ENCODE data around the gene TAMM41. TPM values are rescaled to one million over a fixed set of nuclear protein-coding genes. Genes with fewer than 3 reads are reported as not detected.
A peak's percentile ranks its signal among the peaks of the same experiment; 100 is the strongest.

The TAMM41 gene
- total and polyA plus RNA-seq, 7 experiments from 2014 or later: 24.4 to 58.0 (median 28.6) TPM

- intact Hi-C loops (cut with micrococcal nuclease): no loop called here
- H3K4me3 Mint-ChIP-seq: no peak overlapping the region
- POLR2A ChIA-PET: no interaction called here
- H3K4me3 ChIP-seq (ENCODE audit: low read length): no peak overlapping the region
- H3K9me3 ChIP-seq (ENCODE audit: control insufficient read depth in 2 of 3, low read length in 3 of 3): no peaks in the 10 kb centered on the region
- H3K9me3 Mint-ChIP-seq: peaks cover 0 to 3% (median 0%) of the 10 kb centered on the region in 11 donors
- H3K36me3 Mint-ChIP-seq: peaks cover 8 to 41% (median 20%) of the 10 kb centered on the region in 5 donors
- H3K27ac ChIP-seq (ENCODE audit: low read depth, low read length): no peak overlapping the region
- no peaks in the 10 kb centered on the region for H3K4me1 ChIP-seq (ENCODE audit: control insufficient read depth in 2 of 2, insufficient read depth in 2 of 2, low read length in 2 of 2)
- DNase-seq (no peak), ATAC-seq (no peak)
- no peaks in the 10 kb centered on the region for H3K27me3 ChIP-seq (ENCODE audit: control insufficient read depth in 2 of 2, insufficient read depth in 2 of 2, low read length in 2 of 2)
- peaks cover 10 to 86% (median 19%) of the 10 kb centered on the region in 3 experiments for H3K36me3 ChIP-seq (ENCODE audit: control insufficient read depth in 2 of 3, insufficient read depth in 3 of 3, low read length in 3 of 3)
- no peak overlapping the region for H3K27ac Mint-ChIP-seq
- CTCF ChIA-PET: interaction anchor here (0.7 kb wide), 2 partner anchors 41 to 308 kb away, joined by 3 read pairs; no protein-coding TSS in a partner anchor
- H3K27me3 Mint-ChIP-seq: no peaks in the 10 kb centered on the region
- H3K4me1 Mint-ChIP-seq: peaks cover 0 to 8% (median 0%) of the 10 kb centered on the region in 7 donors
These were observed 11.6 kb downstream of the TAMM41 start for GRCh38 chr3:11835028-11835639.

DNA sequence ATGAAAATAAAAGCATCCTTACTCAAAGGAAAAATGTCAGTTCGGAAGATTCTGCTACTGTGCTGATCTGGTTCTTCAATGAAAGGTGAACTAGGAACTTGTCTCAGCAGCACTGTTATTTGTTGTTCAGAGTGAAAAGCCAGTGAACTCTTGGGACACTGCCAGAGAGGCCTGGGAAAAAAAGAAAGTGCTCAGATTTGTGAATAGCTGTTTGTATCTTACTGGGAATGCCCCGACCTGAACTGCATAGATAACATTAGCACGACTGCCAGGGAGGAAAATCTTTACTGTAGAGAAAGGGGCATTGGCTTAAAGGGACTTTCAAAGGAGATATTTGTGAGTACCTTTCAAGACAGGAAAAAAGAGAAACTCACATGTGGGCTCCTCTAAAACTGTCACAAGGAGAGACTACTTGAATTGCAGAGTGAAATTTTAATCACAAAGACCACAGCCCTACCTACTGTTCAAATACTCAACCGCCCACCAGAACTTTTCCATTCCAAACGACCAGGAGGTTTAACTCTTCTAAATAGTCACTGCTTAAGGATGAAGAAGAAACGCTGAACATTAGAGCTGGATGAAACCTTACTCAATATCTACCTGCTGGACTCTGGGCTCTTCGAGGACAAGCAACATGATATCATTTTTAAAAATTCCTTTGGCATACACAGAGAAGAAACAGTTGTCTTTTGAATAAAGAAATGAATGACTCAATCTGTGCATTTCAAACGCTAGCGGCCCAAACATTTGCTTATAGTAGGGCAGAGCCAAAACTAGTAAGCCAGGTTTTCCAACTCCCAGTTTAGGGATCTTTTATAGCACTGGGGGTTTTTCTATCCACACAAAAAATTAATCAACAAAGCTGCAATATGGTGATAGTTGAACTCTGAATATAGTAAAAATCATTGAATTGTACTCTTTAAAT, 13.4 kb downstream of the TAMM41 start:
- Mint-ChIP-seq H3K9me3 (no peaks in the 10 kb centered on the region), H3K4me1 (peaks cover 0 to 8% (median 0%) of the 10 kb centered on the region in 7 donors), H3K36me3 (peaks cover 9 to 42% (median 24%) of the 10 kb centered on the region in 5 donors), H3K27ac (peak overlapping the region in 3 of 9 donors; percentile 8 to 41 (median 15)), H3K27me3 (no peaks in the 10 kb centered on the region), H3K4me3 (no peak overlapping the region)
- H3K9me3 ChIP-seq (ENCODE audit: control insufficient read depth in 2 of 3, low read length in 3 of 3): no peaks in the 10 kb centered on the region
- H3K27me3 ChIP-seq (ENCODE audit: control insufficient read depth in 2 of 2, insufficient read depth in 2 of 2, low read length in 2 of 2): no peaks in the 10 kb centered on the region
- no peak overlapping the region for H3K4me3 ChIP-seq (ENCODE audit: low read length)
- CTCF ChIA-PET: interaction anchor here (0.9 kb wide), 1 partner anchor 454 kb away, joined by 3 read pairs; no protein-coding TSS in a partner anchor
- POLR2A ChIA-PET: no interaction called here
- intact Hi-C loops (cut with micrococcal nuclease): loop anchor here in 1 of 2 donors (1.0 to 5.0 kb wide), 2 partner anchors 14 to 596 kb away; no protein-coding TSS in a partner anchor
- no peak for ATAC-seq
- peaks cover 14 to 86% (median 24%) of the 10 kb centered on the region in 3 experiments for H3K36me3 ChIP-seq (ENCODE audit: control insufficient read depth in 2 of 3, insufficient read depth in 3 of 3, low read length in 3 of 3)
- no peaks in the 10 kb centered on the region for H3K4me1 ChIP-seq (ENCODE audit: control insufficient read depth in 2 of 2, insufficient read depth in 2 of 2, low read length in 2 of 2)
- no peak overlapping the region for H3K27ac ChIP-seq (ENCODE audit: low read depth, low read length)
- no peak for DNase-seq

- H3K4me1 Mint-ChIP-seq: peaks cover 0 to 17% (median 0%) of the 10 kb centered on the region in 7 donors
- no peak overlapping the region for H3K27ac ChIP-seq (ENCODE audit: low read depth, low read length)
- no peaks in the 10 kb centered on the region for H3K27me3 Mint-ChIP-seq
- peaks cover 15 to 93% (median 22%) of the 10 kb centered on the region in 3 experiments for H3K36me3 ChIP-seq (ENCODE audit: control insufficient read depth in 2 of 3, insufficient read depth in 3 of 3, low read length in 3 of 3)
- no peak for ATAC-seq
- peaks cover 21 to 63% (median 32%) of the 10 kb centered on the region in 5 donors for H3K36me3 Mint-ChIP-seq
- DNase-seq: no peak
- POLR2A ChIA-PET: no interaction called here
- no peaks in the 10 kb centered on the region for H3K27me3 ChIP-seq (ENCODE audit: control insufficient read depth in 2 of 2, insufficient read depth in 2 of 2, low read length in 2 of 2)
- no peak overlapping the region for H3K4me3 ChIP-seq (ENCODE audit: low read length)
- no peaks in the 10 kb centered on the region for H3K9me3 Mint-ChIP-seq
- CTCF ChIA-PET: no interaction called here
- no peaks in the 10 kb centered on the region for H3K9me3 ChIP-seq (ENCODE audit: control insufficient read depth in 2 of 3, low read length in 3 of 3)
- intact Hi-C loops (cut with micrococcal nuclease): no loop called here
- H3K27ac Mint-ChIP-seq: peak overlapping the region in 2 of 9 donors; percentile 12 to 42
- H3K4me3 Mint-ChIP-seq: no peak overlapping the region
- no peaks in the 10 kb centered on the region for H3K4me1 ChIP-seq (ENCODE audit: control insufficient read depth in 2 of 2, insufficient read depth in 2 of 2, low read length in 2 of 2)
These were observed 17.3 kb downstream of the TAMM41 start for GRCh38 chr3:11829416-11829815.

GRCh38 chr3:11826628-11827265, 19.9 kb downstream of the TAMM41 start:
- H3K9me3 Mint-ChIP-seq: no peaks in the 10 kb centered on the region
- H3K4me1 Mint-ChIP-seq: peaks cover 0 to 17% (median 0%) of the 10 kb centered on the region in 7 donors
- H3K4me3 ChIP-seq (ENCODE audit: low read length): no peak overlapping the region
- ChIA-PET CTCF (interaction anchor here (1.1 to 1.2 kb wide), 2 partner anchors 20 to 23 kb away, joined by 3 read pairs; partner anchors contain the start of gene TAMM41), POLR2A (interaction anchor here (0.7 kb wide), 1 partner anchor 128 kb away, joined by 5 read pairs; no protein-coding TSS in a partner anchor)
- H3K36me3 ChIP-seq (ENCODE audit: control insufficient read depth in 2 of 3, insufficient read depth in 3 of 3, low read length in 3 of 3): peaks cover 11 to 80% (median 17%) of the 10 kb centered on the region in 3 experiments
- H3K27me3 Mint-ChIP-seq: no peaks in the 10 kb centered on the region
- ATAC-seq: no peak
- no peaks in the 10 kb centered on the region for H3K4me1 ChIP-seq (ENCODE audit: control insufficient read depth in 2 of 2, insufficient read depth in 2 of 2, low read length in 2 of 2)
- no peaks in the 10 kb centered on the region for H3K9me3 ChIP-seq (ENCODE audit: control insufficient read depth in 2 of 3, low read length in 3 of 3)
- peaks cover 21 to 57% (median 32%) of the 10 kb centered on the region in 5 donors for H3K36me3 Mint-ChIP-seq
- H3K27me3 ChIP-seq (ENCODE audit: control insufficient read depth in 2 of 2, insufficient read depth in 2 of 2, low read length in 2 of 2): no peaks in the 10 kb centered on the region
- H3K27ac Mint-ChIP-seq: peak overlapping the region in 1 of 9 donors; percentile 75
- H3K4me3 Mint-ChIP-seq: no peak overlapping the region
- DNase-seq: no peak
- intact Hi-C loops (cut with micrococcal nuclease): no loop called here
- H3K27ac ChIP-seq (ENCODE audit: low read depth, low read length): no peak overlapping the region

GRCh38 chr3:11825301-11825700, 21.4 kb downstream of the TAMM41 start:
- no peaks in the 10 kb centered on the region for H3K27me3 Mint-ChIP-seq
- intact Hi-C loops (cut with micrococcal nuclease): no loop called here
- Histone ChIP-seq H3K36me3 (ENCODE audit: control insufficient read depth in 2 of 3, insufficient read depth in 3 of 3, low read length in 3 of 3) (peaks cover 6 to 80% (median 15%) of the 10 kb centered on the region in 3 experiments), H3K4me3 (ENCODE audit: low read length) (no peak overlapping the region), H3K9me3 (ENCODE audit: control insufficient read depth in 2 of 3, low read length in 3 of 3) (no peaks in the 10 kb centered on the region), H3K27ac (ENCODE audit: low read depth, low read length) (no peak overlapping the region), H3K4me1 (ENCODE audit: control insufficient read depth in 2 of 2, insufficient read depth in 2 of 2, low read length in 2 of 2) (no peaks in the 10 kb centered on the region), H3K27me3 (ENCODE audit: control insufficient read depth in 2 of 2, insufficient read depth in 2 of 2, low read length in 2 of 2) (no peaks in the 10 kb centered on the region)
- no peak overlapping the region for H3K4me3 Mint-ChIP-seq
- H3K27ac Mint-ChIP-seq: no peak overlapping the region
- peaks cover 0 to 21% (median 1%) of the 10 kb centered on the region in 7 donors for H3K4me1 Mint-ChIP-seq
- H3K36me3 Mint-ChIP-seq: peaks cover 19 to 58% (median 35%) of the 10 kb centered on the region in 5 donors
- H3K9me3 Mint-ChIP-seq: no peaks in the 10 kb centered on the region
- ATAC-seq: no peak
- ChIA-PET CTCF (no interaction called here), POLR2A (no interaction called here)
- no peak for DNase-seq

DNA sequence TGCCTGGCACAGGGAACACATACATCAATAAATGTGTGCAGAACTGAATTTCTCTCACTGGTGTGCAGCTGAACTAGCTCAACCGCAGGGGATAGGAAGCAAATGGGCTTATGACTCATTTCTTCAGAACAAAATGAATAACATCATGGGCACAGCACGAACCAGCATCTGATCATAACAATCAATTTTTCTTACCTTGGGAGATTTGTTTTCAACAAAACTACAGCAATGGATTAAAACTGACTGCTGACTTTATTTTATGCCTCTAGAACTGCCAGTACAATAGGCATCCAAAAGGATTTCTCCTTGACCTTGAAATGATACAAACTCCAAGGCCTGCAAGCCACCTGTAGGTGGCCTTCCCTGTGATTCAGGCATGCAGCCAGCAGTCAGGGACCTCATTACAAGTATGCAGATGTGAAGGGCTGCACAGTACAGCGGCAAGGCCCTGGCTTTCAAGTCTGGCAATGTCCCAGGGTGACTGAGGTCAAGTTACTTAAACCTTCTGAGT, 26.1 kb downstream of the TAMM41 start:
- H3K9me3 Mint-ChIP-seq: no peaks in the 10 kb centered on the region
- H3K4me3 Mint-ChIP-seq: peak overlapping the region in 1 of 10 donors; percentile 33
- ATAC-seq (no peak), DNase-seq (no peak)
- Histone ChIP-seq H3K36me3 (ENCODE audit: control insufficient read depth in 2 of 3, insufficient read depth in 3 of 3, low read length in 3 of 3) (peaks cover 0 to 76% (median 0%) of the 10 kb centered on the region in 3 experiments), H3K9me3 (ENCODE audit: control insufficient read depth in 2 of 3, low read length in 3 of 3) (no peaks in the 10 kb centered on the region), H3K4me1 (ENCODE audit: control insufficient read depth in 2 of 2, insufficient read depth in 2 of 2, low read length in 2 of 2) (no peaks in the 10 kb centered on the region), H3K27ac (ENCODE audit: low read depth, low read length) (no peak overlapping the region), H3K4me3 (ENCODE audit: low read length) (no peak overlapping the region), H3K27me3 (ENCODE audit: control insufficient read depth in 2 of 2, insufficient read depth in 2 of 2, low read length in 2 of 2) (no peaks in the 10 kb centered on the region)
- CTCF ChIA-PET: no interaction called here
- H3K4me1 Mint-ChIP-seq: peaks cover 0 to 23% (median 1%) of the 10 kb centered on the region in 7 donors
- H3K27me3 Mint-ChIP-seq: no peaks in the 10 kb centered on the region
- peaks cover 19 to 56% (median 23%) of the 10 kb centered on the region in 5 donors for H3K36me3 Mint-ChIP-seq
- H3K27ac Mint-ChIP-seq: peak overlapping the region in 2 of 9 donors; percentile 5 to 70
- intact Hi-C loops (cut with micrococcal nuclease): no loop called here
- POLR2A ChIA-PET: no interaction called here

All from naive thymus-derived CD4-positive, alpha-beta T cell (primary cell).